GM23248 (cell line): ENCODE measurements around the gene GNG2. TPM values are rescaled to one million over a fixed set of nuclear protein-coding genes. Genes with fewer than 3 reads are reported as not detected.
A peak's percentile ranks its signal among the peaks of the same experiment; 100 is the strongest.

Experiments used
- DNase-seq: peaks from one replicate; pipeline ENCODE4 v3.0.0-alpha.2; 2015
- H2AFZ ChIP-seq: fragments of 200-600 bp; sonication (generic); 2 replicates; pipeline ENCODE4 v1.6.1; 2016; ENCODE audit warnings: antibody characterized with exemption
- H3F3A ChIP-seq: fragments of 200-600 bp; sonication (generic); 2 replicates; pipeline ENCODE4 v1.6.1; 2016; ENCODE audit warnings: mild to moderate bottlenecking, antibody characterized with exemption, mixed run types; ENCODE audit not compliant: insufficient read depth
- H3K27ac ChIP-seq: fragments of 200-600 bp; sonication (generic); 2 replicates; pipeline ENCODE4 v1.5.1; 2016; ENCODE audit warnings: mild to moderate bottlenecking
- H3K27me3 ChIP-seq: fragments of 200-600 bp; sonication (generic); replicated peaks from 2 replicates; pipeline ENCODE4 v1.6.1; 2016; ENCODE audit warnings: mild to moderate bottlenecking; ENCODE audit not compliant: insufficient read depth
- H3K36me3 ChIP-seq: fragments of 200-600 bp; sonication (generic); 2 replicates; pipeline ENCODE4 v1.6.1; 2016; ENCODE audit warnings: low read depth, mild to moderate bottlenecking
- H3K4me1 ChIP-seq: fragments of 200-600 bp; sonication (generic); 2 replicates; pipeline ENCODE4 v1.6.1; 2016; ENCODE audit warnings: mild to moderate bottlenecking; ENCODE audit not compliant: insufficient read depth
- H3K4me2 ChIP-seq: fragments of 200-600 bp; sonication (generic); one replicate; pipeline ENCODE4 v1.6.1; 2016; ENCODE audit warnings: mild to moderate bottlenecking; ENCODE audit not compliant: unreplicated experiment
- H3K4me3 ChIP-seq: fragments of 200-600 bp; sonication (generic); 2 replicates; pipeline ENCODE4 v1.5.1; 2016; ENCODE audit warnings: mild to moderate bottlenecking
- H3K79me2 ChIP-seq: fragments of 200-600 bp; sonication (generic); 2 replicates; pipeline ENCODE4 v1.6.1; 2016; ENCODE audit warnings: mild to moderate bottlenecking; ENCODE audit not compliant: insufficient read depth
- H3K9ac ChIP-seq: fragments of 200-600 bp; sonication (generic); 2 replicates; pipeline ENCODE4 v1.6.1; 2016; ENCODE audit warnings: mild to moderate bottlenecking
- H3K9me2 ChIP-seq: fragments of 200-600 bp; sonication (generic); 2 replicates; pipeline ENCODE4 v1.6.1; 2016; ENCODE audit warnings: mixed run types, mild to moderate bottlenecking, moderate library complexity; ENCODE audit not compliant: insufficient read depth
- H3K9me3 ChIP-seq: fragments of 200-600 bp; sonication (generic); one replicate; pipeline ENCODE4 v1.6.1; 2017; ENCODE audit warnings: low read depth
- H4K20me1 ChIP-seq: fragments of 200-600 bp; sonication (generic); 2 replicates; pipeline ENCODE4 v1.6.0; 2016; ENCODE audit not compliant: insufficient read depth
- EZH2 ChIP-seq: fragments of 200-600 bp; sonication (generic); IDR thresholded peaks from 2 replicates; pipeline ENCODE4 v1.6.1; 2018; ENCODE audit warnings: antibody characterized with exemption, mild to moderate bottlenecking; ENCODE audit not compliant: insufficient read depth, poor library complexity, severe bottlenecking
- EZH2phosphoT487 ChIP-seq: fragments of 200-600 bp; sonication (generic); IDR thresholded peaks from 2 replicates; pipeline ENCODE4 v1.6.1; 2018; ENCODE audit warnings: antibody characterized with exemption, moderate library complexity, mild to moderate bottlenecking, low read depth; ENCODE audit not compliant: insufficient read depth
- WGBS, 2 experiments: methylation state at CpG; one replicate each; pipeline ENCODE4 v1.1.6; 2015 to 2017; ENCODE audit warnings: low lambda C conversion rate in 2 of 2, low coverage in 1 of 2; ENCODE audit errors: missing lambda C conversion rate in 2 of 2; 5-methylcytosine and 5-hydroxymethylcytosine counted together
- in situ Hi-C: fragments of 300-500 bp; cut with MboI; formaldehyde crosslinking; loops from 2 replicates; pipeline ENCODE4 v1.15.0; 2020
- polyA plus RNA-seq: library from polyadenylated mRNA; unstranded; fragments of >200 nt; fragmentation: Nextera tagmentation; extraction: Ambion mirVana; gene quantifications from 2 replicates; pipeline ENCODE4 v1.2.1, GENCODE V29; 2016
- total RNA-seq: library from RNA; depleted of rRNA; stranded (reverse); fragments of >200 nt; shearing (Covaris generic); gene quantifications from 2 replicates; pipeline ENCODE4 v1.2.3, GENCODE V29; 2014

Gene GNG2
- total and polyA plus RNA-seq, 2 experiments from 2014 or later, result 13.8 to 16.5 TPM

DNA sequence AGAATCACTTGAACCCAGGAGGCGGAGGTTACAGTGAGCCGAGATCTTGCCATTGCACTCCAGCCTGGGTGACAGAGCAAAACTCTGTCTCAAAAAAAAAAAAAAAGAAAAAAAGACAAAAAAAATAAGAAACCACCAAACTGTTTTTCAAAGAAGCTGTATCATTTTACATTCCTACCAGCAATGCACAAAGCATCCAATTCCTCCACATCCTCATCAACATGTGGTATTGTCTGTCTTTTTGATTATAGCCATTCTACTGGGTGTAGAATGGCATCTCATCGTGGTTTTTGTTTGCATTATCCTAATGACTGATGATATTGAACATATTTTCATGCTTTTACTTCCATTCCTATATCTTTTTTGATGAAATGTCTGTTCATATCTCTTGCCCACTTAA lies 36.2 kb upstream of the GNG2 start:
- Histone ChIP-seq H3K4me1 (peaks cover 43% of the 10 kb centered on the region), H2AFZ (no peak overlapping the region), H3K36me3 (no peaks in the 10 kb centered on the region), H3K9ac (no peak overlapping the region), H3K4me2 (no peak overlapping the region), H3K79me2 (no peaks in the 10 kb centered on the region), H3K9me3 (no peaks in the 10 kb centered on the region), H3K27me3 (no peaks in the 10 kb centered on the region), H3K4me3 (no peak overlapping the region), H3K27ac (no peak overlapping the region), H3F3A (peaks cover 40% of the 10 kb centered on the region), H4K20me1 (no peaks in the 10 kb centered on the region), H3K9me2 (no peaks in the 10 kb centered on the region)
- no peak for DNase-seq
- in situ Hi-C loops, result no loop called here
- no peak for TF ChIP-seq EZH2phosphoT487
- TF ChIP-seq EZH2, result no peak
- 77 to 91% methylated on average over 3 of the region's 3 CpGs for WGBS, 2 experiments

DNA sequence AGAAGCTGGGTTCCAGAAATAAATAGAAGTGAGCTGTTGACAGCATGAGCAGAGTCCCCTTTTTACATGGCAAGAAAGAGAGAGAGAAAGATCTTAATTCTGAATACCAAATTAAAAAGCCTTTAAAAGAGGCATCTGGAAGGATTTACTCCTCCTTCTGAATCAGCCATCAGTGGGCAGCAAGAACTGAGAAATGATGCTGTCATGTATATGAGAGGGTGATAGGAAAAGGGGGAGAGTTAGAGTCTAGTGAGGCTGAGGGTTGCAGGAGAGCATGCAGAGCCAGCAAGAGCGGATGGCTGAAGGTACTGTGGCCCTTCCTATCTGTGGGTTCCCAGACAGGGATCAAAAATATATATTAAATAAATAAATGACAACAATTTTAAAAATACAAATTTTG lies 34.5 kb upstream of the GNG2 start:
- in situ Hi-C loops, result no loop called here
- Histone ChIP-seq H3K4me2 (no peak overlapping the region), H3K27me3 (no peaks in the 10 kb centered on the region), H3F3A (peaks cover 40% of the 10 kb centered on the region), H2AFZ (peak overlapping the region; percentile 47; the same call in 1 of the 2 replicates), H3K4me3 (no peak overlapping the region), H3K9ac (no peak overlapping the region), H3K9me2 (no peaks in the 10 kb centered on the region), H3K79me2 (no peaks in the 10 kb centered on the region), H3K4me1 (peaks cover 43% of the 10 kb centered on the region), H3K27ac (no peak overlapping the region), H4K20me1 (no peaks in the 10 kb centered on the region), H3K9me3 (no peaks in the 10 kb centered on the region), H3K36me3 (no peaks in the 10 kb centered on the region)
- peak; percentile 57 for DNase-seq
- 86 to 95% methylated on average over 1 of the region's 1 CpG for WGBS, 2 experiments
- TF ChIP-seq EZH2phosphoT487 (no peak), EZH2 (no peak)

DNA sequence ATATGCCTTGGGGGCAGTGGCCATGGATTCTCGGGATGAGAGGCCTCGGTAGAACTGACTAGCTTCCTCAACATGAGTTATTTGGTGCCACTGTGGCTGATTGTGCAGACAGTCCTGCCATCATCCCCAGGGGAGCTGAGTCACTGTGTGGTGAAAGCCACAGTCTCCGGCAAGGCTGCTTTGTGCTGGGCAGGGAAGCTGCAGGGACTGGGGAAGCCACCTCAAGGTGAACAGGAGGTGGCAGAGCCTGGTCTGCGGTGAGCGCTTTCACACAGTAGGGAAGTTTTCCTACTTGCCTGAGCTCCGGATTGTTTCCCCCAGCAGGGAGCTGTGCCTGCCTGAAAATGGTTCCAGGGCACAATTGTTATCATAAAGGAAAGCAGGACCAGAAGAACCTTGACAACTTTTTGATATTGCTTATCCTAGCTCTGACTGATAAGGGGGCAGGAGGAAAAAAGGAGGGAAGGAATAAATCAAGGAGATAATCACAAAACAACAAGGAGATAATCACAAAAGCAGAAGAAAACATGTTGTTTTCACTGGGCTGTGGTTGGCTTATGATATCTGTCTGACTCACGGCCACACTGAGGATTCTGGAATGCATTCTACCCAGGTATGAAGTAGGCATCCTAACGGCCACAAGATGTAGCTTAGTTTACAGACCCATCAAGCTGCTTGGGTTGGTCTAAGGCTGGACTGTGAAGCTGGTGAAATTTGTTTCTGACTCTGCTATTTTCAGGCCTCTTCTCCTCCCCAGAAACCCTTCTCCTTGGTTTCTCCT lies 32.2 kb upstream of the GNG2 start:
- H3K27ac ChIP-seq, result peak overlapping the region; percentile 69
- peaks cover 26% of the 10 kb centered on the region for H3K4me1 ChIP-seq
- peak overlapping the region; percentile 62 for H3K4me2 ChIP-seq
- no peaks in the 10 kb centered on the region for H4K20me1 ChIP-seq
- no peaks in the 10 kb centered on the region for H3K9me3 ChIP-seq
- H3K9ac ChIP-seq, result peak overlapping the region; percentile 54
- H3K36me3 ChIP-seq, result no peaks in the 10 kb centered on the region
- no peak overlapping the region for H2AFZ ChIP-seq
- no peak for TF ChIP-seq EZH2phosphoT487
- TF ChIP-seq EZH2, result no peak
- H3K4me3 ChIP-seq, result no peak overlapping the region
- H3F3A ChIP-seq, result peaks cover 24% of the 10 kb centered on the region; the same call in 1 of the 2 replicates
- no peaks in the 10 kb centered on the region for H3K79me2 ChIP-seq
- in situ Hi-C loops, result no loop called here
- H3K9me2 ChIP-seq, result no peaks in the 10 kb centered on the region
- no peaks in the 10 kb centered on the region for H3K27me3 ChIP-seq
- peak; percentile 89 for DNase-seq
- 25% methylated on average over 8 of the region's 8 CpGs for WGBS, 2 experiments

DNA sequence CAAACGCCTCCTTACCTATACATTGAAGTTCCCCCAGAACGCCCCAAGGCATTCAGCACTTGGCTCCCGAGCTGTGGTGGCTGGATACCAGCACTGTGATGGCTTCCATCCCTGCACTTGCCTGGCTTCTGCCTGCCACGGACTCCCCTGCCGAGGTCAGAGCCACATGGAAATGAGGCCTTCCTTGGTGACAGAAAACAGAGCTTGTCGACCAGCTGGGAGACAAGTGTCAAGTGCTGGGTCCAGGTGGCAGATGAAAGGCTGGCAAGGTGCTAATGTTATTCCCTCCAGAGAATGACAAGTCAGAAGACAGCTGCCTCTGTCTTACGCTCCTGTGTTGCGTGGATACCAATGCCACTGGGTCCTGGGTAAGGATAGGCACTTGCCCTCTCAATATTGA lies 26.2 kb upstream of the GNG2 start:
- no peak overlapping the region for H3K4me3 ChIP-seq
- DNase-seq, result no peak
- no peaks in the 10 kb centered on the region for H3K79me2 ChIP-seq
- 63 to 64% methylated on average over 8 of the region's 8 CpGs for WGBS, 2 experiments
- H2AFZ ChIP-seq, result no peak overlapping the region
- no peaks in the 10 kb centered on the region for H3K27me3 ChIP-seq
- H3K9me3 ChIP-seq, result no peaks in the 10 kb centered on the region
- in situ Hi-C loops, result no loop called here
- H3K4me2 ChIP-seq, result no peak overlapping the region
- H3K9ac ChIP-seq, result no peak overlapping the region
- H3K9me2 ChIP-seq, result no peaks in the 10 kb centered on the region
- no peaks in the 10 kb centered on the region for H3F3A ChIP-seq
- TF ChIP-seq EZH2phosphoT487, result no peak
- TF ChIP-seq EZH2, result no peak
- no peaks in the 10 kb centered on the region for H3K36me3 ChIP-seq
- H3K27ac ChIP-seq, result no peak overlapping the region
- H3K4me1 ChIP-seq, result peaks cover 8% of the 10 kb centered on the region
- no peaks in the 10 kb centered on the region for H4K20me1 ChIP-seq
